Limb (tissue), 2 donors: Measurements from ENCODE around the gene FAM9C.

Experiments used
- DNase-seq, 2 donors: peaks; one replicate each; pipeline ENCODE4 v3.0.0-alpha.2; 2016; ENCODE audit errors: extremely low spot score in 2 of 2

FAM9C gene

GRCh38 chrX:13008189-13008533 lies 36.3 kb downstream of the FAM9C start:
- DNase-seq = no peak

DNA sequence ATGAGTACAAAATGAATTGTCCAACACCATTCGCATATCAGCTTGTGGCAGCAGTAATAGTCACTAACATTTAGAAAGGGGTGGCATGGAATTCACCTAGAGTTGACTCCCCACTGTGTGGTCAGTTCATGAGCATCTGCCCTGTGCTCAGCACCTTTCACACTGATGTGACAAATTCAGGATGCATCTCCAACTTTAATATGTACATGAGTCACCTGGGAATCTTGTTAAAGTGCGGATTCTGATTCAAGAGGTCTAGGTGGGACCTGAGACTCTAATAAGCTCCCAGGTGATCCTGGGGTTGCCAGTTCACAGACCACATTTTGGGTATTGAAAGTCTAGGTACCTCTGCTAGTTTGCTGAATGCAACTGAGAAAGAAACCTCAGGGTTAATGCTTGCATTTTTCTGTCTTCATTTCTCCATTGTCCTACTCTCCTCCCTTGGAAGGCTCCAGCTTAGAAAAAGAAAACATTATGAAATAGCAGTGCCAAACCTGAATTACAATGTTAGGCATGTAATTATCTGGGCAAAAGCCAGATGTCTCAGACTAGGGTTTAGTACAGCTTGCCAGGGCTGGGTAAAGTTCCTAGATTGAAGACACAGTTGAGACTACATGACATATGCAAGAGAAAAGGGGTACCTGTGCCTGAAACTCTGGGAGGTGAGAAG lies 36.8 kb downstream of the FAM9C start:
- no peak for DNase-seq

GRCh38 chrX:13005661-13006473 lies 38.6 kb downstream of the FAM9C start:
- DNase-seq = no peak

DNA sequence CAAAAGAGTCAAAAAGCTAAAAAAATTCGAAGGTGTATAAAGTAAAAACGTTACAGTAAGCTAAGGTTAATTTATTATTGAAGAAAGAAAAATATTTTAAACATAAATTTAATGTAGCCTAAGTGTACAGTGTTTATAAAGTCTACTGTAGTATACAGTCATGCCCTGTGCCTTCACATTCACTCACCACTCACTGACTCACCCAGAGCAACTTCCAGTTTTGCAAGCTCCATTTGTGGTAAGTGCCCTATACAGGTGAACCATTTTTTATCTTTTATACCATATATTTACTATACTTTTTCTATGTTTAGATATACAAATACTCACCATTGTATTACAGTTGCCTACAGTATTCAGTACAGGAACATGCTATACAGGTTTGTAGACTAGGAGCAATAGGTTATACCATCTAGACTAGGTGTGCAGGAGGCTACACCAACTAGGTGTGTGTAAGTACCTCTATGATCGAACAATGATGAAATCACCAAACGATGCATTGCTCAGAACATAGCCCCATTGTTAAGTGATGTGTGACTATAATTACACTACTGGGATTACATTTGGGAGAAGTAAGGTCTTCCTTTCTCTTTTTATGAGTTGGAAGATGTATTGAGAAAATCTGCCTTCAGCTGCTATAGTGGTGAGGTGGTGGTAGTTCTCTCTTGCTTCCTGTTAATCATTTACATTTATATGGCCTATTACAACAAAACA lies 42.3 kb downstream of the FAM9C start:
- no peak for DNase-seq

DNA sequence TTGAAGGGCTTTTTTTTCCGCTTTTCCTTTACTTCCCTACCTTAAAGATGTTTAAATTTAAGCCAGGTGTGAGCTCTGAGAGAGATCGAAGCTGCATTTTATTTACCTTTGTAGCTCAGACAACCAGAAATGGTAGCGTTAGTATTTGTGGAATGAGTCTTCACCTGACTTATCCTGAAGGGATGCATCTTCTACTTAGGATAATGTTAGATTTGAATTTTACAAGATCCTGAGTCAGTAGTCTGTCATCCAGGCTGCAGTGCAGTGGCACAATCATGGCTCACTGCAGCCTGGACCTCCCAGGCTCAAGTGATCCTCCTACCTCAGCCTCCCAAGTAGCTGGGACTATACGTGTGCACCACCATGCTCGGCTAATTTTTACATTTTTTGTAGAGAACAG lies 43.3 kb downstream of the FAM9C start:
- no peak for DNase-seq

DNA sequence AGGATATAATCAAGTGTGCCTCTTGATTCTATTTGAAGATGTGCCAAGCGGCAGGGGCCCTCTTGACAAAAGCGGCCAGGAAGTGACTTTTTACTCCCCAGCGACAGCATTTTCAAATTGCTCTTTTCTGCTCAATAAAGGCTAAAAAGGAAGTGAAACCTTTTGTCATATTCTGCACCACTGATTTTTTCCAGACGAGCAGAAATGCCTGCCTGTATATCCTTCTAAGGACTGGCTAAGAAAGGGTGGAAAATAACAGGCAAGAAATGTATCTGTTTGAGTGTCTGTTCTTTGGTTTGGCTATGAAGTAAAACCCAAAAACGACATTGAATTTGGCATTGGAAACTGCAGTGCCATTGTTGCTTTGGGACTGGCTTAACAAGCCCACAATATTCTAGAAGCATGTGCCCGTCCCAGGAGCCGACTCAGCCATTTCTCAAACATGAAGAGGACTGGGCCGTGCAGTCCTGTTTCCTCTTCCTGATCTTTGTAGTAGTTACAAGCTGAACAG lies 44.1 kb downstream of the FAM9C start:
- DNase-seq = no peak

- no peak for DNase-seq
Measured at GRCh38 chrX:12999422-12999821, 45.0 kb downstream of the FAM9C start.

GRCh38 chrX:12997906-12998687 lies 46.3 kb downstream of the FAM9C start:
- DNase-seq = no peak

GRCh38 chrX:12996934-12997435 lies 47.4 kb downstream of the FAM9C start:
- DNase-seq = no peak

- no peak for DNase-seq
Measured at GRCh38 chrX:12994321-12994720, 50.1 kb downstream of the FAM9C start.

DNA sequence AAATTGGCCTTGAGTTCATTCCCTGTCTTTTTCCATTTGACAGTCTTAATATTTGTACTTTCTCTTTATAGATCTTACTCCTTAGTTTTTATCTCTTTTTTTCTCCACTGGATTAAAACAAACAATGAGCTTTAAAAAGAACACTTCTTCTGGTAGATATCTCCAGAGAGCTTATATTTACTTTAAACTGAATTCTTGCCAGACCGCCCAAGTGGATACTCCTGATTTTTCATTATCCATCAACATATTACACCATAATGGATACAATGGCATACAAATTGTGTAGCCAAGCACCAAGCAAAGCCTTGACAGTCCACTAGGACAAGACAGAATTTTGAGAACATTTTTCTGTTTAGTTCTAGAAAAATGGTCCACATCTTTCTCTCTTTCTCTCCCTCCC lies 50.6 kb downstream of the FAM9C start:
- DNase-seq = no peak

DNA sequence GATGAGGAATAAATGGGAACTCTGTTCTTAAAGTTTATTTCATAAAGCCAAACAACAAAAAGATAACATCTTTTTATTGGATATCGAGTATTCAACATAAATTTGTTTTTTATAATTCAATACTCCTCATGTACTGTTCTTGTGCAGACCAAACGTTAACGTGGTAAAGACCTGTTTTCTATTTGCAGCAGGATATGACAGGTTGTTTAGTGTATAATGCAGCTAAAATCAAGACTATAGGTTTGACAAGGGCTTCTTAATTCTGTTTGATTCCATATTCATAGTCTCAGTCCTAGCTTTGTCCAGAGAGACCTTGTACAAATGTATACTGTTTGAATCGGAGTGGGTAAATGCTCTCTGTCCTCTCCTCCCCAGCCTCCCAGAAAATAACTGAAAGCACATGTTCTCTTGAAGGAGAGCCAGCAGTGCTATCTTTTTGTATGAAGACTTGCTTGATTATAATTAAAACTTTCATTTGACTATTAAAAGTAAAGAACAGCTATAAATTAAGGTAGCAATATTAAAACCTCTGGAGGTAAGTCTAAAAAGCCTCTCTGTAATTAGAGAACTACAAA lies 51.8 kb downstream of the FAM9C start:
- DNase-seq = no peak

DNA sequence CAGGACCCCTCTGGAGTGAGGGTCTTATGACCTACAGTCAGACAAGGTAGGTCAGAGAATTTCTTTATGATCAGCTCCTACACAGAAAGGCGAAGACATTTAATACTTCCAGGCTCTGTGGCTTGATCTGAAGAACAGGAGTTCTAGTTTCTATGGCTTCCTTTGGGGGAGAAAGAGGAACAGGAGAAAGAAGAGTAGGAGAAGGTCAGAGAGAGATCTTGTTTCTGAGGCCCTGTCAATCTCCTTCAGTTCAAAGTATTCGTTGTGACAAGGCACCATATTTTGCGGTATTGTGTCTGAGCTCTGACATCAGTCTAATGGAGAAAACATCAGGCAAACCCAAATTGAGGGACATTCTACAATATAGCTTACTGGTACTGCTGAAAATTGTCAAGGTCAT lies 52.8 kb downstream of the FAM9C start:
- DNase-seq = no peak

DNA sequence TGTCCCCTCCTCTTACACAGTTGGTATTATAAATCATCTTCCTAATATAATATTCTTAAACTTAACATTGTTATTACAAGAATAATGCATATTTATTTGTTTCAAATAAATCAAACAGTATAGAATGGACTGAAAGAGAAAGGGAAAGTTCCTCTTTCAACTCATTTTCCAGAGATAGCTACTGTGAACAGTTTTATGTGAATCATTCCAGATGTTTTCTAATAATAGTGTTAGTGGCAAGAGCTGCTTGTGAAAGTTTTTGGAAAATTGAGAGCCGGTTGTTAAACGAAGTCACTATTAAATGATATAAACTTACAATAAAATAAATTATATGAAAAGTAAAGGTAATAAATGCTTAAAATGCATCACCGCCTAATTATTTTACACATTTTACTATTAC lies 55.0 kb downstream of the FAM9C start:
- no peak for DNase-seq

DNA sequence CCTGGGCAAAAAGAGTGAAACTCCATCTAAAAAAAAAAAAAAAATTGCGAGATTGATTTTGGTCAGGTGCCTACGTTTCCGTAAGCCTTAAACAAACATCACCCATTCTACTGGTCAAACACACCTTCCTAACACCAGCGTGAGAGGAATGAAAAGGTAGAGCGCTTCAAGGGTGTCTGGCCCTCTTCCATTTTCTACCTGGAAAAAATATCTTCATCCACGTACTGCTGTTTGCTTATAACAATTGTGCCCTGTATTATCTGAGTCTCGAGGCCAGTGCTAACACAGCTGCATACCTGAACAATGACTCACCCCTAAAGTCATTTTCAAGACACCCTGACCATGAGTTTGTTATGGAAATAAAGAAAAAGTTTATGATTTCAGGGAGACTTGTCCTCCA lies 55.6 kb downstream of the FAM9C start:
- DNase-seq = no peak

DNA sequence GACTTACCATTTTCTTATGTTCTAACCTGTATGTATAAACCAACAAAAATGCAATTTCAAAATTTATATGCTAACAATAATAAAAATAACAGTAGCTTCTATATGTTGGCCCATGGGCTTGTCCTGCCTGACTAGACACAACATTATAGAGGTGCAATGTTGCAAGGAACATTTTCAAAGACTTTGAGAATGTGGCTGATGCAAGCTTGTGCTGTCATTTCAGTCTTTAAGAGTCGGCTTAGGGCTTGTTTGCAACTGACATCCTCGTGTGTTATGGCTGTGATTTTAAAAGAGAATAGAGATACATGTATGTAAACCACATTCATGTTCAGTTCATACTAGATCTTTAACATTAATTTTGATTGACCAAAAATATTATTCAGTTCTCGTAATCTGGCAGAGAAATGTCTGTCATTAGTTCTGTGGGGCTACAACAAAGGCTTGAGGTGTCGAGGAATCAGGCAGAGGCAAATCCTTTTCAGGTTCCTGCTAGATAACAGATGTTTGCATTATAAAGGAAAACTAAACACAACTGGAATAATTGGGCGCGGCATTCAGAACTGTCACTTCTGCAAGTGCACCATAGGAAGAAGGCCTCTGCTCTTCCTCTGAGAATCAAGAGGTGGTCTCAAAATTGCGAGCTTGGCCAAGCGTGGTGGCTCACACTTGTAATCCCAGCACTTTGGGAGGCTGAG lies 56.4 kb downstream of the FAM9C start:
- DNase-seq = no peak

DNA sequence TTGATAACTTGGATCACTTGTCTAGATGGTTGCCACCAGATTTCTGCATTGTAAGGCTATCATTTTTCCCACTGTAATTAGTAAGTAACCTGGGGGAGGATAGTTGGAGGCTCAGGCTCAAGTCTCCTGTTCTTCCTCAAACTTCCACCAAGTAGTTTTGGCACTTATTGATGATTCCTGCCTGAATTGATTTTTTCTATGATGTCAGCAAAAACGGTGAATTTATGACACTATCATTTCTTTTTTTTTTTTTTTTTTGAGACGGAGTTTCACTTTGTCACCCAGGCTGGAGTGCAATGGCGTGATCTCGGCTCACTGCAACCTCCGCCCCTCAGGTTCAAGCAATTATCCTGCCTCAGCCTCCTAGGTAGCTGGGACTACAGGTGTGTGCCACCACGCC lies 57.1 kb downstream of the FAM9C start:
- no peak for DNase-seq

GRCh38 chrX:12986886-12987285 lies 57.5 kb downstream of the FAM9C start:
- DNase-seq = no peak

GRCh38 chrX:12986164-12986779 lies 58.1 kb downstream of the FAM9C start:
- no peak for DNase-seq
